ENCODE measurements around the gene EEFSEC.

- no peak for TF ChIP-seq CTCF (conservative IDR thresholded peaks at IDR 0.05; ENCODE audit: low read depth, low read length)
- TF ChIP-seq EZH2 (IDR thresholded peaks at IDR 0.05; ENCODE audit: low read length, unreplicated experiment) = no peak
- no peak for TF ChIP-seq EZH2phosphoT487 (IDR thresholded peaks at IDR 0.05; ENCODE audit: borderline replicate concordance, low read length)
These were observed 259.1 kb downstream of the EEFSEC start for GRCh38 chr3:128412180-128413002.

All from PC-3 (cell line).